ENCODE results near the gene HS3ST6.

GRCh38 chr16:1863681-1864460 lies 54.3 kb downstream of the HS3ST6 start:
- no peak for TF ChIP-seq ZNF416 (CRISPR knock-in tag; IDR thresholded peaks at IDR 0.05)
- TF ChIP-seq FOXP4 (CRISPR knock-in tag; IDR thresholded peaks at IDR 0.05), result no peak

Measured in WTC11 (cell line).